ENCODE measurements around the gene RPP25L.

- TF ChIP-seq, protein P1, sequence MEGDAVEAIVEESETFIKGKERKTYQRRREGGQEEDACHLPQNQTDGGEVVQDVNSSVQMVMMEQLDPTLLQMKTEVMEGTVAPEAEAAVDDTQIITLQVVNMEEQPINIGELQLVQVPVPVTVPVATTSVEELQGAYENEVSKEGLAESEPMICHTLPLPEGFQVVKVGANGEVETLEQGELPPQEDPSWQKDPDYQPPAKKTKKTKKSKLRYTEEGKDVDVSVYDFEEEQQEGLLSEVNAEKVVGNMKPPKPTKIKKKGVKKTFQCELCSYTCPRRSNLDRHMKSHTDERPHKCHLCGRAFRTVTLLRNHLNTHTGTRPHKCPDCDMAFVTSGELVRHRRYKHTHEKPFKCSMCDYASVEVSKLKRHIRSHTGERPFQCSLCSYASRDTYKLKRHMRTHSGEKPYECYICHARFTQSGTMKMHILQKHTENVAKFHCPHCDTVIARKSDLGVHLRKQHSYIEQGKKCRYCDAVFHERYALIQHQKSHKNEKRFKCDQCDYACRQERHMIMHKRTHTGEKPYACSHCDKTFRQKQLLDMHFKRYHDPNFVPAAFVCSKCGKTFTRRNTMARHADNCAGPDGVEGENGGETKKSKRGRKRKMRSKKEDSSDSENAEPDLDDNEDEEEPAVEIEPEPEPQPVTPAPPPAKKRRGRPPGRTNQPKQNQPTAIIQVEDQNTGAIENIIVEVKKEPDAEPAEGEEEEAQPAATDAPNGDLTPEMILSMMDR (IDR thresholded peaks at IDR 0.05; ENCODE audit: low read length), result no peak
- TF ChIP-seq EZH2 (optimal IDR thresholded peaks at IDR 0.05; ENCODE audit: low read depth, low read length), result no peak
- no peak for TF ChIP-seq EZH2phosphoT487 (IDR thresholded peaks at IDR 0.05; ENCODE audit: low read length)
Measured at GRCh38 chr9:34654323-34655051, 42.6 kb upstream of the RPP25L start.

All from MM.1S (cell line).